GM18498 (cell line): ENCODE data around the gene SARDH.
"Not testable (repeated sequence)": the region's sequence is repeated elsewhere in the genome, so short reads cannot be mapped to it uniquely, and the experiment has no call there.

Source experiments
- ATAC-seq: cut with Tn5 transposase; IDR thresholded peaks from one replicate; pipeline ENCODE4 v1.9.1; 2021; ENCODE audit warnings: mild to moderate bottlenecking, moderate library complexity; ENCODE audit not compliant: unreplicated experiment

The SARDH gene

GRCh38 chr9:133636902-133637301 is 101.2 kb downstream of the SARDH start:
- ATAC-seq = no peak

- ATAC-seq = no peak
Measured at GRCh38 chr9:133635533-133636531, 102.3 kb downstream of the SARDH start, which contains the start of gene DBH. Gene DBH (plus strand): TSS chr9:133636363. CDS start chr9:133636372, 9 bp downstream.

- ATAC-seq = no peak
Measured at GRCh38 chr9:133635098-133635497, 103.1 kb downstream of the SARDH start.

- ATAC-seq = no peak
Measured at GRCh38 chr9:133634081-133634691, 104.0 kb downstream of the SARDH start.

- ATAC-seq = no peak
Measured at GRCh38 chr9:133633681-133634080, 104.5 kb downstream of the SARDH start.

DNA sequence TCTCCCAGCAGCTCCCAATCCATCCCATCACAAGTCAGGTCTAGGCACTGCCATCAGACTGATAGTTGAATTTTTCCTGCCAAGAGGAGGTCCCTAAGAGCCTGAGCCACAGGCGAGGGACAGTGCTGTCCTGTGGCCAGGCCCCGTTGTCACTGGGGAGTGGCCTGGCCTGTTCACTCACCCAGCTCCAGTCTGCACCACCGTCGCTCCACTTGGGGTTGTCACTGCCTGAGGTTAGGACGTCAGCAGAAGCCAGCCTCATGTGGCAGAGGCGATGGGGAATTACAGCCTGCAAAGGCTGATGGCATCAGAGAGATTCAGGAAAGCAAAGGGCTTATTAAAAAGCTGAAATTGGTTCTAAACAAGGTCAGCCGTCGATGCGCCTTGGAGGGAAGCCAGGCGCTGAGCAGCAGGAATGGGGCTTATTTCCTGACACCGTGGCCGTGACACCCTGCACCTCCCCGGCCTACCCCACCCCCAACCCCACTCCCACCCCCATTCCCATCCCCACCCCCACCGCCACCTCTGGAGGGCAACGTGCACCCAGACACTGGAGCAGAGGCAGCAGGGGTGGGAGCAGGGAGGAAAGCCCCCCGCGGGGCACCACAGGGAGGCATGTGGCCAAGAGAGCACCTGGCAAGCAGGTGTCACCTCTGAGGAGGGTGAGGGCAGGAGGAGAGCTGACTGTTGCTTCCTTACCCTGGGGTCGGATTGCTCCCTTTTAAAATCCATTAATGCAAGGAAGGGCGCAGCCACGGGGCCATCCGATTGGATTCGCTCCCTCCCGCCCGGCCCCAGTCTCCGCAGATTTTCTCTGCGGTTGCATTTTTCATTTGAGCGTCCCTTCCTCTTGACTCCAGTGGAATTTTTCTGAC is 105.1 kb downstream of the SARDH start:
- ATAC-seq = no peak

DNA sequence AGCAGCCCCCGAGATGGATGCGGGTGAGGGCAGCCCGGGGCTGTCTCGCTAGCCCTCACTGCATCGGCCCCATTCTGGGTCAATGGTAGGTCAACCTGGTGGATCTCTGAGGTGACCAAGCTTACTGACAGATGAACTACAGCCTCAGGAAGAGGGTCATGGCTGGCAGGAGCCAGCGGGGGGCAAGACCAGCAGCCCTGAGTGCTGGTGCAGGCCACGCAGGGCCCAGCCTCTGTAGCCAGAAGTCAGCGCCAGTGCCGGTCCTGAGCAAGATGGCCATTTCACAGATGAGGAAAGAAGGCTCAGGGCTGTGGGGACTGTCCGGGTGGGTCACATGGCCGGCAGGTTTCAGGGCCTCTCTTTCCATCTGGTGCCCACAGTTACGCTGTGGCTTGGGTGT is 107.0 kb downstream of the SARDH start:
- no peak for ATAC-seq

DNA sequence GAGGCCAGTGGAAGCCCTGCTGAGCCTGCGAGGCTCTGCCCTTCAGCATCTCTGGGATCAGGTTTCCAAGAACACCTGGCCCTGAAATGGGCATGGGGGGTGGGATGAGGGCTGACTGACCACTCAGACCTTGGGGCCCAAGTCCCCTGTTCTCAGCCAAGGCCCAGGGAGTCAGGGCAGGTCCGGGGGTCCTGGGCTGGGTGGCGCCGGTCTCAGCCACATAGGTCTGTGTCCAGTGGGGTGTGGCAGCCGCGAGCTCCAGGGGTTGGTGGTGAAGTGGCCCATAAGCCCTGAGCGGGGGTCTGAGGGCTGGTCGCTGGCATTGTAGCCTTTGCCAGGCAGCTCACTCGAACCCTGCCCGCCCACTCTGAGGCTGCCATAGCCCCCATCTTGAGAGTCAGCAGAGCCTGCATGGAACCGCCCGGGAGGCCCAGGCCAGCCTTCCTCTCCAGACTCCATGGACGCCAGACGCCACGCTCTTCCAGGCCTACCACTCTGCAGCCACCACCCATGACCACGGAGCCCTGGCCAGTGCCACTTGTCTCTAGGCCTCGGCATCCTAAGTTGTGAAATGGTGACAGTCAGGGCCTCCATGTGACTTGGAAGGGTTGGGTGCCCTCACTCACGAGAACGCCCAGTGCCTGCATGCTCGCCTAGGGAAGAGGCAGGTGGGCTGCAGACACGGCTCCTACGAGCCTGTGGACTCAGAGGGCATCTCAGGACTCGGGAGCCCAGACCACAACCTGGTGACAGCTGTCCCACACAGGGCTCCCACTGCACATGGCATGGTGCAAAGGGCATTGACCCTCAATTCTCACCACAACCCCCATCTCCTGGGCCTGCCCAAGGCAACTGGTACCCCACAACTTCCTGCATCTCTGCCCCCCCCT is 108.7 kb downstream of the SARDH start:
- ATAC-seq = no peak

- ATAC-seq = no peak
Measured at GRCh38 chr9:133628766-133629165, 109.4 kb downstream of the SARDH start.

DNA sequence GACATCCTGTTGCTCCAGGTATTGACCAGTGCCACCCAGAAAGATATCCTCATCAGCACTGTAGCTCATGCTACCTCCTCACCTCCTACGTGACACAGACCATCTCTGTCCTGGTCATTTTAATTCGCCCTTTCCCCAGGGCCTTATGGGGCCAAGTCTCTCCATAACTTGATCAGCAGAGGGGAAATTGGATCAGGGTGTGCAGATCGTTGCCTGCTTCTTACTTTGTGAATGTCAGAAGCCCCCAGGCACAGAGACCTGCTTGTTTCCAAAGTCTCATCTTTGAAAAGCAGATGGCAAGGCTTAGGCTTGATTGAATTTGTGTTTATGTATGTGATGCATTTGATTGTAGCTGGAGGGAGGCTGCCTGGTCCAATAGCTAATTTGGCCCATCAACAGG is 110.8 kb downstream of the SARDH start:
- ATAC-seq = no peak

- not testable (repeated sequence) for ATAC-seq
Measured at GRCh38 chr9:133626008-133626407, 112.1 kb downstream of the SARDH start.

DNA sequence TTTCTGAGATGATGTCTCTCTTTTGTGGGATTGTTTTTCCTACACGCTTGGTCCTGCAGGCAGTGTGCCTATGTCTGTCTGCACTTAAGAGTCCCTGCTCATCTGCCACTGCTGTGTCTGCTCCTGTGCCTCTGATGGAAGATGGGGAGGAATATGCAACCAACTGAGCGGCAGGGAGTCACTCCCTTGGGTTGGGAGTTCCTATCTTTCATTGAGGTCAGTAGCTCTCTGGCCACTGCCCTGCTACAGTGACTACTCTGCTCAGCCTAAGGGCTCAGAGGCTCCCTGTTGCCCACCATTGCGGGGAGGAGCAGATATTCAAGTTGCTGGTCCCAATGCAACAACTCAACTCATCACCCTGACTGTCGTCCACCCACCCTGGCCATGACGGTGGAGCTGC is 115.6 kb downstream of the SARDH start:
- no peak for ATAC-seq

GRCh38 chr9:133621725-133622267 is 116.4 kb downstream of the SARDH start:
- ATAC-seq = no peak

- no peak for ATAC-seq
Measured at GRCh38 chr9:133619791-133620190, 118.4 kb downstream of the SARDH start.

- no peak for ATAC-seq
Measured at GRCh38 chr9:133618726-133619125, 119.4 kb downstream of the SARDH start.

DNA sequence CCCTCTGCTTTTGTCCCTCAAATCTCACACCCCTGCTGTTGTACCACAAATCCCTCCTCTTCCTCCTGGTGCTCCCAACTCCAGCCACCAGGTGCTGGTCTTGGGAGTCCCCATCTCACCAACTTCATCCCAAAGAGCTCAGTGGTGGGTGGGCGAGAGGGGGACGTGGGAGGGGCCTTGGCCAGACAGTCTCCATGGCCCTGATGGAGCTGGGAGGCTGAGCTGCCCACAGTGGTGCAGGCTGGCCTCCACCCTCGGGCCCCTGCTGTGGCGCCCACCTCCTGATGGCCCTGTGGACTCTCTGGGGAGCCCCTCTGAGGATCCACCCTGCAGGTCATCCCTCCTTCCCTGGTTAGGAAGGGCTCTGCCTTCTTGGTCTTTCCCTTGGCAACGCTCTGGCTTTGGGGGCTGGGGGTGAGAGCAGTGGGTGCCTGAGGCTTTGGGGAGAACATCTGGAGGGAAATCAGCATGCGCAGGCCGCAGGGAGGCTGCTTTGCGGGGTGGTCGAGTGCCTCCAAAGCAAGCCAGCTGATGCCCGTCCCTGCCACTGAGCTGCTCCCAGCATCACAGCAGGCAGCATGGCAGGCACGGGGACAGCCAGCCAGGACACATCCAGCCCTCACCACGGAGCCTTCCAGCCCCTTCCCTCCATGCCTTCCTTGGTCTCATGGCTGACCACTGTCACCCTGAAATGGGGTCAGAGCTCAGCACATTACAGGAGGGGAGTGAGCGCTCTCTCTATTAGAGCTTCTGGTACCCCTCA is 121.3 kb downstream of the SARDH start:
- ATAC-seq = no peak

- ATAC-seq = no peak
Measured at GRCh38 chr9:133615606-133616188, 122.5 kb downstream of the SARDH start.

GRCh38 chr9:133615186-133615585 is 123.0 kb downstream of the SARDH start:
- no peak for ATAC-seq

DNA sequence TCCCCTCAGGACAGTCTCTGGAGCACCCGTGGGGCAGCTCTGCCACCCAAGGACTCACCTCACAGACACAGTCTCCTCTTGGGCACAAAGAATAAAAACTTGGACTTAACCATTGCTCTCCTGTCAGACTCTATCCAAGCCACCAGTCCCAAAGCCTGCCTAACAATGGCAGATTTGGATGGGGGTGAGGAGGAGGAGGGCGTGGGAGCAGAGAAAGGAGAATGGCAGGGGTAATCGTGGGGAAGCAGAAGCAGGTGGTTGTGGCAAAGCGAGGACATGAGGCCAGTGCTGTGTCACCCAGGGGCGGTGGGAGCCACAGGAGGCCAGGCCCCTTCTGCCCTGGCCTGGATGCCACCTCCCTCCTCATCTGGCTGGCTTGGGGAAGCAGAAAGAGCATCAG is 123.5 kb downstream of the SARDH start:
- ATAC-seq = no peak
